ENCODE measurements around the gene ACOX3. TPM values are rescaled to one million over a fixed set of nuclear protein-coding genes. Genes with fewer than 3 reads are reported as not detected.

The ACOX3 gene
- polyA plus RNA-seq, 1 of the 3 experiments (the other 2 are of a cell fraction): 8.4 TPM

GRCh38 chr4:8472689-8473197 is 32.2 kb upstream of the ACOX3 start:
- Histone ChIP-seq H3F3A (replicated peaks; ENCODE audit: insufficient read depth) (peaks cover 5% of the 10 kb centered on the region), H3K4me3 (ENCODE audit: low read depth in 2 of 2, low read length in 1 of 2) (no peak overlapping the region), H3K9me2 (no peaks in the 10 kb centered on the region), H2AFZ (ENCODE audit: low read depth) (no peak overlapping the region), H3K27me3 (ENCODE audit: insufficient read depth) (no peaks in the 10 kb centered on the region), H3K36me3 (replicated peaks in 1 of 2; ENCODE audit: control insufficient read depth in 1 of 2, insufficient read depth in 2 of 2, low read length in 1 of 2) (peaks cover 3 to 28% of the 10 kb centered on the region in 2 experiments), H3K9ac (no peak overlapping the region), H3K9me3 (no peaks in the 10 kb centered on the region), H3K4me2 (no peak overlapping the region), H3K27ac (ENCODE audit: low read depth in 2 of 2, low read length in 1 of 2) (no peak overlapping the region), H3K4me1 (ENCODE audit: control insufficient read depth in 1 of 2, insufficient read depth in 2 of 2, low read depth in 1 of 2, low read length in 1 of 2) (no peaks in the 10 kb centered on the region), H3K79me2 (ENCODE audit: insufficient read depth) (no peaks in the 10 kb centered on the region), H4K20me1 (ENCODE audit: insufficient read depth) (no peaks in the 10 kb centered on the region)
- DNase-seq: no peak
- no peak for TF ChIP-seq NRF1 (IDR thresholded peaks at IDR 0.05; ENCODE audit: low read depth, low read length)
- TF ChIP-seq RCOR1 (IDR thresholded peaks at IDR 0.05; ENCODE audit: low read length): no peak
- no peak for TF ChIP-seq SIN3A (IDR thresholded peaks at IDR 0.05; ENCODE audit: borderline replicate concordance, low read depth, low read length)
- no peak for TF ChIP-seq RFX5 (IDR thresholded peaks at IDR 0.05; ENCODE audit: low read length)
- TF ChIP-seq FOXJ3 (CRISPR knock-in tag; IDR thresholded peaks at IDR 0.05): no peak
- TF ChIP-seq, protein P1, sequence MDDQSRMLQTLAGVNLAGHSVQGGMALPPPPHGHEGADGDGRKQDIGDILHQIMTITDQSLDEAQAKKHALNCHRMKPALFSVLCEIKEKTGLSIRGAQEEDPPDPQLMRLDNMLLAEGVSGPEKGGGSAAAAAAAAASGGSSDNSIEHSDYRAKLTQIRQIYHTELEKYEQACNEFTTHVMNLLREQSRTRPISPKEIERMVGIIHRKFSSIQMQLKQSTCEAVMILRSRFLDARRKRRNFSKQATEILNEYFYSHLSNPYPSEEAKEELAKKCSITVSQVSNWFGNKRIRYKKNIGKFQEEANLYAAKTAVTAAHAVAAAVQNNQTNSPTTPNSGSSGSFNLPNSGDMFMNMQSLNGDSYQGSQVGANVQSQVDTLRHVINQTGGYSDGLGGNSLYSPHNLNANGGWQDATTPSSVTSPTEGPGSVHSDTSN (IDR thresholded peaks at IDR 0.05): no peak
- no peak for TF ChIP-seq TEAD4 (IDR thresholded peaks at IDR 0.05; ENCODE audit: borderline replicate concordance, insufficient read depth)
- CTCF ChIA-PET: interaction anchor here (0.6 to 2.7 kb wide), 5 partner anchors 117 to 445 kb away, joined by 3 to 11 read pairs (median 3); no protein-coding TSS in a partner anchor
- WGBS (ENCODE audit: low lambda C conversion rate): 93% methylated on average over 6 of the region's 7 CpGs
- POLR2A ChIA-PET: no interaction called here

GRCh38 chr4:8472158-8472688 is 31.7 kb upstream of the ACOX3 start:
- ChIA-PET POLR2A (no interaction called here), CTCF (interaction anchor here (0.6 to 2.7 kb wide), 5 partner anchors 118 to 446 kb away, joined by 3 to 11 read pairs (median 3); no protein-coding TSS in a partner anchor)
- Histone ChIP-seq H3K4me2 (no peak overlapping the region), H3K79me2 (ENCODE audit: insufficient read depth) (no peaks in the 10 kb centered on the region), H3K4me1 (ENCODE audit: control insufficient read depth in 1 of 2, insufficient read depth in 2 of 2, low read depth in 1 of 2, low read length in 1 of 2) (no peaks in the 10 kb centered on the region), H3K9ac (no peak overlapping the region), H4K20me1 (ENCODE audit: insufficient read depth) (no peaks in the 10 kb centered on the region), H3F3A (replicated peaks; ENCODE audit: insufficient read depth) (peaks cover 5% of the 10 kb centered on the region), H3K27me3 (ENCODE audit: insufficient read depth) (no peaks in the 10 kb centered on the region), H3K9me2 (no peaks in the 10 kb centered on the region), H2AFZ (ENCODE audit: low read depth) (no peak overlapping the region), H3K27ac (ENCODE audit: low read depth in 2 of 2, low read length in 1 of 2) (no peak overlapping the region), H3K9me3 (no peaks in the 10 kb centered on the region), H3K4me3 (ENCODE audit: low read depth in 2 of 2, low read length in 1 of 2) (no peak overlapping the region), H3K36me3 (replicated peaks in 1 of 2; ENCODE audit: control insufficient read depth in 1 of 2, insufficient read depth in 2 of 2, low read length in 1 of 2) (peaks cover 3 to 29% of the 10 kb centered on the region in 2 experiments)
- peak; percentile 29 for DNase-seq
- WGBS (ENCODE audit: low lambda C conversion rate): 91% methylated on average over 6 of the region's 8 CpGs
- TF ChIP-seq NRF1 (IDR thresholded peaks at IDR 0.05; ENCODE audit: low read depth, low read length) (no peak), RCOR1 (IDR thresholded peaks at IDR 0.05; ENCODE audit: low read length) (no peak), JUND (IDR thresholded peaks at IDR 0.05) (no peak), MXI1 (IDR thresholded peaks at IDR 0.05; ENCODE audit: low read depth, low read length) (no peak)
